ENCODE data around the gene STRN. TPM values are rescaled to one million over a fixed set of nuclear protein-coding genes. Genes with fewer than 3 reads are reported as not detected.

STRN gene, protein sequence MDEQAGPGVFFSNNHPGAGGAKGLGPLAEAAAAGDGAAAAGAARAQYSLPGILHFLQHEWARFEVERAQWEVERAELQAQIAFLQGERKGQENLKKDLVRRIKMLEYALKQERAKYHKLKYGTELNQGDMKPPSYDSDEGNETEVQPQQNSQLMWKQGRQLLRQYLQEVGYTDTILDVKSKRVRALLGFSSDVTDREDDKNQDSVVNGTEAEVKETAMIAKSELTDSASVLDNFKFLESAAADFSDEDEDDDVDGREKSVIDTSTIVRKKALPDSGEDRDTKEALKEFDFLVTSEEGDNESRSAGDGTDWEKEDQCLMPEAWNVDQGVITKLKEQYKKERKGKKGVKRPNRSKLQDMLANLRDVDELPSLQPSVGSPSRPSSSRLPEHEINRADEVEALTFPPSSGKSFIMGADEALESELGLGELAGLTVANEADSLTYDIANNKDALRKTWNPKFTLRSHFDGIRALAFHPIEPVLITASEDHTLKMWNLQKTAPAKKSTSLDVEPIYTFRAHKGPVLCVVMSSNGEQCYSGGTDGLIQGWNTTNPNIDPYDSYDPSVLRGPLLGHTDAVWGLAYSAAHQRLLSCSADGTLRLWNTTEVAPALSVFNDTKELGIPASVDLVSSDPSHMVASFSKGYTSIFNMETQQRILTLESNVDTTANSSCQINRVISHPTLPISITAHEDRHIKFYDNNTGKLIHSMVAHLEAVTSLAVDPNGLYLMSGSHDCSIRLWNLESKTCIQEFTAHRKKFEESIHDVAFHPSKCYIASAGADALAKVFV
- 10 to 100 TPM; 15.0 to 32.3 TPM for total RNA-seq

DNA sequence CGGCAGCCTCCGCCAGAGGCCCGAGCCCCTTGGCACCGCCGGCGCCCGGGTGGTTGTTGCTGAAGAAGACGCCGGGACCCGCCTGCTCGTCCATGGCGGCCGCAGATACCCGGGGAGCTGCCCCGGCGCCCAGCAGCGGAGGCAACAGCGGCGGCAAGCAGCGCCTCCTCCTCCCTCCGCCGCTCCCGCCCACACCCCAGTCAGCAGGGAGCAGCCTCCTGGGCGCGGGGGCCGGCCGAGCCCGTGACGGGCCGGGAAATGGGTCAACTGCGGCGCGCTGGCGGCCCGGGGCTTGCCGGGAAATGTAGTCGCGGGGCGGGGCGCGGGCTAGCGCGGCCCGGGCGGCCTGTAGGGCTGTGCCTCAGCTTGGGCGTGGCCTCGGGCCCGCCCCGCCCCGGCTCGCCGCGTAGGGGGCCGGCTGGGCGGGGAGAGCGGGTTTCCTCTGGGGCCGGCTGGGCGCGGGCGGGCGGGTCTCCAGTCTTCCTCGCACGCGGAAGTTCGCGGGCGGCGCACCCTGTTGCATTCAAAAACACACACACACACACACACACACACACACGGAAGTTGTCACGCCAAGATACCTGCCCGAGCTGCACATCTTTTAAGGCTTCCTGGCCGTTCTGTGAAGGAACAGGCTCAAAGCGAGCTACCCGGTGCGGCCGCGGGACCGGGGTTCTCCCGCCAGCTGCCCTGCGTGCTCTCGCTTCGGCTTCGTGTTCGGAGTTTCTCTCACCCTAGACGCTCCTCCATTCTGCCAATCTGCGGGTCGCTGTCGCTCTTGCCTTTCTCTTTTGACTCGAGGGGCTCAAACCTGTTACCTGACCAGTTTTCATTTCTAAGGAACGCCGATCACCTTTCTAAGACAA lies at the start of gene STRN:
Gene STRN, minus strand, starts transcription at position 167 of the 866 bp plus-strand sequence. Its CDS starts 73 bp downstream, at position 94.
- H3K4me1 ChIP-seq (replicated peaks): no peaks in the 10 kb centered on the region
- H3K9me3 ChIP-seq: no peaks in the 10 kb centered on the region
- H3K36me3 ChIP-seq: no peaks in the 10 kb centered on the region
- no peaks in the 10 kb centered on the region for H3K27me3 ChIP-seq (replicated peaks; ENCODE audit: insufficient read depth)
- intact Hi-C loops (cut with DNase I): no loop called here
- WGBS: 1% methylated on average over 72 of the region's 91 CpGs
- peak; percentile 95 for DNase-seq (ENCODE audit: low spot score)
- TF ChIP-seq CTCF (IDR thresholded peaks at IDR 0.05) (peak in 1 of 4 experiments; percentile 14), POLR2AphosphoS5 (IDR thresholded peaks at IDR 0.05) (peak; percentile 80), POLR2A (IDR thresholded peaks at IDR 0.05) (peak; percentile 95)
- peak within 1 kb of the TSS; percentile 68 to 98 for H3K4me3 ChIP-seq
- peak within 1 kb of the TSS; percentile 90 to 92 for H3K27ac ChIP-seq

- no peak overlapping the region for H3K4me3 ChIP-seq
- no peaks in the 10 kb centered on the region for H3K9me3 ChIP-seq
- 93% methylated on average over 4 of the region's 4 CpGs for WGBS
- H3K36me3 ChIP-seq: no peaks in the 10 kb centered on the region
- intact Hi-C loops (cut with DNase I): no loop called here
- no peak overlapping the region for H3K27ac ChIP-seq
- no peaks in the 10 kb centered on the region for H3K4me1 ChIP-seq (replicated peaks)
- DNase-seq (ENCODE audit: low spot score): no peak
- no peaks in the 10 kb centered on the region for H3K27me3 ChIP-seq (replicated peaks; ENCODE audit: insufficient read depth)
- no peak for TF ChIP-seq POLR2AphosphoS5 (IDR thresholded peaks at IDR 0.05)
- TF ChIP-seq POLR2A (IDR thresholded peaks at IDR 0.05): no peak
- no peak for TF ChIP-seq CTCF (IDR thresholded peaks at IDR 0.05)
Observed at GRCh38 chr2:37013315-37013641, 46.9 kb upstream of the STRN start.

- Histone ChIP-seq H3K9me3 (no peaks in the 10 kb centered on the region), H3K36me3 (no peaks in the 10 kb centered on the region), H3K4me1 (replicated peaks) (no peaks in the 10 kb centered on the region), H3K27ac (no peak overlapping the region), H3K4me3 (no peak overlapping the region), H3K27me3 (replicated peaks; ENCODE audit: insufficient read depth) (no peaks in the 10 kb centered on the region)
- DNase-seq (ENCODE audit: low spot score): no peak
- no peak for TF ChIP-seq POLR2A (IDR thresholded peaks at IDR 0.05)
- TF ChIP-seq CTCF (IDR thresholded peaks at IDR 0.05): no peak
- TF ChIP-seq POLR2AphosphoS5 (IDR thresholded peaks at IDR 0.05): no peak
- WGBS: 82% methylated on average over 5 of the region's 5 CpGs
- intact Hi-C loops (cut with DNase I): no loop called here
Observed at GRCh38 chr2:37011130-37011529, 44.8 kb upstream of the STRN start.

DNA sequence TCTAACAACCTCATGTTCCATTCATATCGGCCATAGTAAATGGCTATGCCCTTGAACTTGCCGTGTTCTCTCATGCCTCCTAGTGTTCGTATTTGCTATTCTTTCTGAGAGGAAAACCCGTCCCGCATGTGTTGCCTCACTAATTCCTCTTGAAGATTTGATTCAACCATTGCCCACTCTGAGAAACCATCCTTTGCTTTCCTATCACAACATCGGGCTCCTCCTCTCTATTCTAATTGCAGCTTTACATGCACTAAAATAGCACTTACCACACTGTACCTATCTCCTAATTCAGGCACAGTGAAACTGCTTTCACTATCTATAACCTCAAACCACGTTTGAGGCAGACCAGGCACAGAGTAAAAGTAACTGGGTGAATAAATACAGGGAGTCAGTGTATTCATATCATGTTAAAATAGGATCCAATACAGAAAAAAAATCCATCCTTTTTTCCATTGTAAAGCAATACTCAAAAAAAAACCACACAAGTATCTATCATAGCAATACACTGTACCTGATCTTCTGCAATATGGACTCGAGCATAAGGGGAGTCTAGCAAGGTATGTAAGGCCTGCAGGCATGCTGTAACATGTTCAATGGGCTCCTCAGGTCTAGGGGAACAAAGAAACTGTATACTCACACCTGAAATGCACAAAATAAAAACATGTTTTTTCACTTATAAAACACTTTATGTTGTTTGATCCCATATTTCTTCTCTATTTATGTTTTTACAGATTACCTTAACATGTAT lies 39.0 kb upstream of the STRN start:
- DNase-seq (ENCODE audit: low spot score): no peak
- H3K9me3 ChIP-seq: no peaks in the 10 kb centered on the region
- TF ChIP-seq POLR2AphosphoS5 (IDR thresholded peaks at IDR 0.05) (no peak), CTCF (IDR thresholded peaks at IDR 0.05) (peak in 3 of 4 experiments; percentile 21 to 49 (median 49))
- WGBS: 65% methylated on average over 8 of the region's 8 CpGs
- H3K4me3 ChIP-seq: no peak overlapping the region
- no peaks in the 10 kb centered on the region for H3K36me3 ChIP-seq
- H3K27ac ChIP-seq: no peak overlapping the region
- no peaks in the 10 kb centered on the region for H3K27me3 ChIP-seq (replicated peaks; ENCODE audit: insufficient read depth)
- H3K4me1 ChIP-seq (replicated peaks): no peaks in the 10 kb centered on the region
- intact Hi-C loops (cut with DNase I): loop anchor here (2.0 kb wide), 1 partner anchor 226 kb away; no protein-coding TSS in a partner anchor

Measured in prostate gland (tissue), 2 donors.